Measurements from ENCODE around the gene ASGR2. TPM values are rescaled to one million over a fixed set of nuclear protein-coding genes. Genes with fewer than 3 reads are reported as not detected.

The ASGR2 gene
- total RNA-seq, 1 experiment from 2014 or later = 0.13 TPM

- TF ChIP-seq E2F5 (CRISPR knock-in tag; IDR thresholded peaks at IDR 0.05) = 0 out of 2 replicates have a peak, but pooled peaks have one; percentile 35
- no peak for TF ChIP-seq CBFB (CRISPR knock-in tag; IDR thresholded peaks at IDR 0.05; ENCODE audit: low read depth)
- no peak for TF ChIP-seq JUN (CRISPR knock-in tag; IDR thresholded peaks at IDR 0.05)
- TF ChIP-seq SMAD4 (CRISPR knock-in tag; IDR thresholded peaks at IDR 0.05) = no peak
- no peak for TF ChIP-seq ZNF138 (CRISPR knock-in tag; conservative IDR thresholded peaks at IDR 0.05)
- TF ChIP-seq ATF6 (CRISPR knock-in tag; IDR thresholded peaks at IDR 0.05) = no peak
- no peak for TF ChIP-seq RORB (CRISPR knock-in tag; IDR thresholded peaks at IDR 0.05)
- 0 out of 2 replicates have a peak, but pooled peaks have one; percentile 20 for TF ChIP-seq NR2C2 (CRISPR knock-in tag; IDR thresholded peaks at IDR 0.05)
These were observed 18.0 kb upstream of the ASGR2 start (continued) for GRCh38 chr17:7132511-7133094.

- H3K9me3 Mint-ChIP-seq = no peaks in the 10 kb centered on the region
- TF ChIP-seq E2F5 (CRISPR knock-in tag; IDR thresholded peaks at IDR 0.05) = no peak
- TF ChIP-seq GTF2I (CRISPR knock-in tag; conservative IDR thresholded peaks at IDR 0.05) = no peak
- TF ChIP-seq MAX (CRISPR knock-in tag; IDR thresholded peaks at IDR 0.05) = no peak
- TF ChIP-seq MLX (CRISPR knock-in tag; IDR thresholded peaks at IDR 0.05) = no peak
- TF ChIP-seq AFF4 (CRISPR knock-in tag; IDR thresholded peaks at IDR 0.05; ENCODE audit: borderline replicate concordance) = no peak
- no peak for TF ChIP-seq PRDM15 (CRISPR knock-in tag; IDR thresholded peaks at IDR 0.05)
- no peak for TF ChIP-seq ZNF219 (CRISPR knock-in tag; IDR thresholded peaks at IDR 0.05; ENCODE audit: borderline replicate concordance)
- no peak for TF ChIP-seq RORB (CRISPR knock-in tag; IDR thresholded peaks at IDR 0.05)
- no peak for TF ChIP-seq SP1 (CRISPR knock-in tag; conservative IDR thresholded peaks at IDR 0.05)
- no peak for TF ChIP-seq CBFB (CRISPR knock-in tag; IDR thresholded peaks at IDR 0.05; ENCODE audit: low read depth)
- TF ChIP-seq NR1H2 (CRISPR knock-in tag; IDR thresholded peaks at IDR 0.05) = no peak
- peak overlapping the region; percentile 32; the same call in 1 of the 2 replicates for H3K4me3 Mint-ChIP-seq
- no peaks in the 10 kb centered on the region for H3K36me3 Mint-ChIP-seq
- DNase-seq (ENCODE audit: low spot score) (no peak), ATAC-seq (no peak)
- POLR2A ChIA-PET = no interaction called here
- H3K4me1 Mint-ChIP-seq = peaks cover 61% of the 10 kb centered on the region
- peaks cover 67% of the 10 kb centered on the region for H3K27me3 Mint-ChIP-seq (ENCODE audit: low read depth)
- peak overlapping the region; percentile 82 for H3K27ac Mint-ChIP-seq
- CTCF ChIA-PET = interaction anchor here (1.4 to 3.2 kb wide), 7 partner anchors 14 to 86 kb away, joined by 3 to 64 read pairs (median 31); partner anchors contain the start of genes ASGR1 and SLC16A11
These were observed 16.8 kb upstream of the ASGR2 start for GRCh38 chr17:7131423-7131791.

Measured in WTC11 (cell line).